NCI-H187 treated with DMSO at 0.1 percent for 48 hours (cell line): ENCODE results near the gene ERMARD.

Source experiments
- DNase-seq: peaks from one replicate; lab custom pipeline; 2025; lab: John Stamatoyannopoulos, UW

The ERMARD gene

DNA sequence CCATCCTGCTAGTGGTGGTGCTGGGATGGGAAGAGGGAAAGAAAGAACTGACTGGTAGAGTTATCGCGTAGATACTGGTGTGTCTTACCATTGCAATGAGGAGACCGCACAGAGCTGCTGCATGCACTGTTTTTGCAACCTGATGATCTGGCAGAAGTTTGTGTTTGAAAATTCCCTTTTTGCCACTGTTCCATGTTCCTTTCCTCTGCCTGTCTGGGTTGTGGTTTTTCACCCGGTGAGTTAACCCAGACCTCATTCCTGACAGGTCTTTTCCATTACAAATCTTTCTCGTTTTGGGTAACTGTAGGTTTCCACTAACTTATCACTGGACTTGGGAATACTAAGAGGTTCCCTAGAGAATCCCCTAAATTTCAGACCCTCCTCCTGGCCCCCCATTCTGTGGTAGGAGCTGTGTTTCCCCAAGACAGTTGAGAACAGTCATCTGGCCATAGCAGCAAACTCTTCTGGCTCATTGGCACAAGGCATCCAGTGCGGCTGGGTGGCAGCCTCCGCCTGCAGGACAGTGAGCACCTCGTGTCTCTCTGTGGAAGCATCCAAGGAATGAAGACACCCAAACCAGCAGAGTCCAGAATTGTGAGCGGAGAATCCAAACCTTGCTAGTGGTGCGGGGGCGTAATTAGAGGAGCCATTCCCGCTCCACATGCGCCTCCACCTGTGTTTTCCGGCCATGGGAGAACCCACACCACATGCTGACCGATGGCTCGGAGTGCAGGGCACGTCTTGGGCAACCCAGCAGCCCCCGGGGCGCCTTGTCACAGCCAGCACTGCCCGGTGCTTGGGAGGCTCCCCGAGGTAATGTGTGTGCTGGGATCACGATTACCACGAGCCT lies 32.8 kb downstream of the ERMARD start:
- no peak for DNase-seq

DNA sequence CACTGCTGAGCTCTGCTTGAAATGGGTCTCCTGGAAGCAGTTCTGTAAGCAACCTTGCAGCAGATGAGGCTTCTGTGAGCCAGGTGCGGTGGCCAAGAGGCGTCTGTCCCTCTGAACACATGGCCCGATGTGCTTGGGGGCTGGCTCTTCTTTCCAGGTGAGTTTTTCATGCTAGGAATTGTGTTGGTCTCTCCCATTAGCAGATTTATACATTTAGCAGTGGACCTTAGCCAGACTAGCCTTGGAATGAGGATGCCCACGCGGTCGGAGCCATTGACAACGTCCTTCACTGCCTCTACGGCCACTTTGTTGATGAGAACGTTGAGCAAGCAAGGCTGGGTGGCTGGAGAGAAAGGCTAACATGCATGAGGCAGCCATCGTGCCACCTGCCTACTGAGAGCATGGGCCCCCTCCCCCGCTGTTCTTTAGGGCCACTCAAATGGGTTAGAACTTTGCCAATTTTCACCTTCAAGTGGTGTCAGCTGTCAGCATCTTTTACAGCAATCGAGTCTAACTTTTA lies 33.5 kb downstream of the ERMARD start:
- no peak for DNase-seq

DNA sequence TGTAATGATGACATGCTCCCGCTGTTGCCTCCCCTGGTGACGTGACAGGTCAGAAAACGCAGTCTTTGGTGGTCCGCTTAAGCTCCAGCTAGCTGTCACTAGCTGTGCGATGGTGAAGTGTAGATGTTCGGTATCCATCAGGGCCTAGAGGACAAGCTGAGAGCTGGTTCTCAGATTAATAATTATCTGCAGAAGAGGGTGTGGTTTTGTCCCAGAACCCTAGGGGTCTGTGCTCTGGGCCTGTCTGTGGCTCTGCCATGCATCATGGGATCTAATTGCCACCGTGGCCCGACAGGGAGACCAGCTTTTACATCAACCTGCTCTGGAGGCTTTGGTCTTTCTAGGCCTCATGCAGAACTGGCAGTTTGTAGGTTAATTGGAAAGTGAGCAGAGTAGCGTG lies 34.1 kb downstream of the ERMARD start:
- DNase-seq = no peak

DNA sequence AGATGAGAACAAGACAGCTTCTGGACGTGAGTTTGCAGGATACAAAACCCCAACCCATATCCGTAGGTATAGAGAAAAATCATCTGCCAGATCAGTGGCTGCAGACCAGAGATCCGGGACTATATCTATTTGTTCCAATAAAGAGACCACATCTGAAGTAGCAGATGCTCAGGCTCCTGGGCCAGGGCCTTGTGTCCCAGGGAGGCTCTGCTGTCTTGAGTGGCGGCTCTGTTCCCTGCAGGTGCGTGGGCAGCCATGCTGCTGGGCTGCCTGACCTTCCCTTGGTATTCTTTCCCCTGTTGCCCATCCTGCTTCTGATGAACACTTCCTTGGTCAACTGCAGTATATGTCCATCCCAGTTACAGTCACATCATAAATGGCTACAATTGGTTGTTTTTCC lies 34.9 kb downstream of the ERMARD start:
- DNase-seq = no peak

DNA sequence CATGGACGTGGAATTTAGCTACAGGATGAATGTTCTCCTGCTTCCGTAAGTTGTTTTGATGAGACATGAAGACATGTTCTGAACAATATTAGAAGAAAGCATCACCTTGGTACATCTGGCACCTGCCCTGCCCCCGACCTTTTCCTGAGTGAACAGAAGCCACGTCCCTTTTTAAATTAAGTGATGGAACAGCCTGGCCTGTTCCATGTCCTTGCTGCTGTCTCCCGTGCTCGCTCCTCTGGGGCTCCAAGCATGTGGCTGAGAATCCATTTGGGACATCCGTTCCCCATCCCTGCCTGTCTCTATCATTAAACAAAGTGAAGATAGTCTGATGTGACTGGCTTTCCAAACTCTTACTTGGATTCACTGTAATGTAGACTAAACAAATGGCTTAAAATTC lies 36.4 kb downstream of the ERMARD start:
- DNase-seq = no peak

DNA sequence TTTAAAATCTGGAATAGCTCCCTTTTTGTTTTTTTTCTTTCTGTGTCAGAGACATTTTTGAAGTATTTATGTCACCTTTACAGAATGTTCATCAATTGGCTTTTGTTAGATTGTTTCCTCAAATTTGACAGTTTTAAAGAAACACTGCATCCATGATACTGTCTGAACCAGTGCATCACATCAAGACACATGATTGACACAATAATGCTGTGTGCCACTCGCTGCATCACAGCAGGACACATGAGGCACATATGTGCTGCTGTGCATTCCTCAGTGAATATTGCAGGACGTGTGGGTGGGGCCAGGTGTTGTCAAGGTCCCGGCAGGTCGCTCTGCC lies 37.4 kb downstream of the ERMARD start:
- DNase-seq = no peak

DNA sequence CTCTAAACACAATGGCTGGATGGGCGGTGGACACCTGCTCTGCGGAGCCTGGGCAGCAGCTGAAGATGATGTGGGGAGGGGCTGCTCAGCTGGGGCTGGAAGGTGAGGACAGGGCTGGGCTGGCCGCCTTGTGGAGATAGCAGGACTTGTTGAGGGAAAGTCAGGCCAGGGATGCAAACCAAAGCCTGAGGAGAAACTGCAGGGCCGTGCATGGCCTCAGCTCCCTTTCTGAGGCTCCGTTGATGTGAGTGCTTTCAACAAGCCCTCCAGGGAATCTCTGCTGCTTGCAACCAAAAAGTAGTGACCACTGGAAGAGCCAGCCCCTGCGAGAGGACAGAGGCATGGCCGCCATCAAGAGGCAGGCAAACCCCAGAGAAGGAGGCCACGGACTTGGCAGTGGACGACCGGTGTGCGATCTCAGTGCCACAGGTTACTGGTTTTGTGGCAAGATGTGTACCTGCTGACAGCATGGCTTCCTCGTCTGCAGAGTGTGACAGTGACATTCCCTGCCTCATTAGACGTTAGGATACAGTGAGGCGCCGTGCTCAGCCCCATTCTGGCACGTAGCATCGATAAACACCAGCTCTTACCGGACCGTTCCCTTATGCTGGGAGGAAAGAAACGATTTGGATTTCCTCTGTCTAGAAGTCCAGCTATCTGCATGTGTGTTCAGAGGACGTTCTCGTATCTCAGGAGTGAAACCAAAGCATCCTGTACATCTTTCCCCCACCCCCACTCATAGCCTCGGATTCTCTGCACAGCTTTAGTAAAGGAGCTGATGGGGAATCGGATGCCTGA lies 37.9 kb downstream of the ERMARD start:
- no peak for DNase-seq

DNA sequence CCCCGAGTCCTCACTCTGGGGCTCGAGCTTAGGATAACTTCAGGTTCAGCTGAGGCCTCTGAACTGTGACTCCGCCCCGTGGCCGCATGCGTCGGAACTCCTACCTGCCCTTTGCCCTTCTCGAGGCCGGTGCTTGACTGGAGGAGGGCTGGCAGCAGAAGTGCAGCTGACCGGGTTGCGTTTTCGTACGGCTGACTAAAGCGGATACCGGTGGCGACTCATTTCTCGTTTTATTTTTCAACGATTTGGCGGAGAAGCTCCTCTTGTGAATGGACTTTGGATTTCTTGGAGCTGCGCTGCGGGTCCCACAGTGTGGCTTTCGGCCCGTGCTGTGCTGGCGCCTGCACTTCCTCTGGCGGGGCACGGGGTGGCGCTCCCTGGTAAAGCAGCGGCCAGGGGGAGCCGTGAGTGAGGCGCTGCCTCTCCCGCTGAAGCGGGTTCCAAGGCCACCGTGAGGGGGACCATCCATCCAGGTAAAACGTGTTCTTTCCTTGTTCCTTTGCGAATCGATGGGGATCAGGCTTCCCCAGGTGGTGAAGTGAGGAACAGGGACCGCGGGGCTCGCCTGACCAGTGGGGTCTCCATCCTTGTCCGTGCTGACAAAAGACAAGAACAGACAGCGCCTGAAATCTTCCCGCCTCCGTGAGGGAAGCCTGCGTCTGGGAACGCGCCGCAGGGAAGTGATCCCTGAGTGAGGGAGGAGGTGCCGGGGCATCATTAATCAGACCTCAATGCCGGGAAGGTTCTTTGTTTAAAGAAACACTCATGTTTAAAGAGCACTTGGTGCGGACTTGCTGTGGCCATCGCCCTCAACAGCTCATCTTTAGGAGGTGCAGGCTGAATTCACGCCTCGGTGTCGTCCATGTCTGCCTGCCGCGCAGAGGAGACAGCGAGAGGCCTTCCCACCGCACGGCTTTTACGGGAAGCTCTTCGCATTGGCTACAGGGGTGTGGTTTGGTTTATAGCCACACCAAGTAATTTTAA lies 38.8 kb downstream of the ERMARD start:
- peak; percentile 26 for DNase-seq

DNA sequence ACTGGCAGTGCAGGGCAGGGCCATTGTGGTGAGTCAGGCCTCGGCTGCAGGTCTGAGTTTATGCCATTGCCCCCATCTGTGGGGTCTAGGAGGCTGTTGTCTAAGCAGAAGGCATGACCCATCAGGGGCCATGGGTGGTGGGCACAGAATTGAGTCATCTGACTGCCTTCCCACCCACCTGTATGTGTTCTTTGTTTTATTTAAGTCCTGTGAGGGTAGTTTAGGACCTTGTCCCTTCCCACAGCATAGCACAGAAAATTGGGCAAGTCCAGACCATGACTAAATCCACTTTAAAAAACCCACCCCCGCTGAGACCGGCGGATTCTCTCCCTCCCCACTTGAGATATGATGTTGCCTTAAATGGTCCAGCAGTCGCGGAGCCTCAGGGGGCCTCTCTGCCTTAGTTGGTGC lies 40.3 kb downstream of the ERMARD start:
- no peak for DNase-seq

DNA sequence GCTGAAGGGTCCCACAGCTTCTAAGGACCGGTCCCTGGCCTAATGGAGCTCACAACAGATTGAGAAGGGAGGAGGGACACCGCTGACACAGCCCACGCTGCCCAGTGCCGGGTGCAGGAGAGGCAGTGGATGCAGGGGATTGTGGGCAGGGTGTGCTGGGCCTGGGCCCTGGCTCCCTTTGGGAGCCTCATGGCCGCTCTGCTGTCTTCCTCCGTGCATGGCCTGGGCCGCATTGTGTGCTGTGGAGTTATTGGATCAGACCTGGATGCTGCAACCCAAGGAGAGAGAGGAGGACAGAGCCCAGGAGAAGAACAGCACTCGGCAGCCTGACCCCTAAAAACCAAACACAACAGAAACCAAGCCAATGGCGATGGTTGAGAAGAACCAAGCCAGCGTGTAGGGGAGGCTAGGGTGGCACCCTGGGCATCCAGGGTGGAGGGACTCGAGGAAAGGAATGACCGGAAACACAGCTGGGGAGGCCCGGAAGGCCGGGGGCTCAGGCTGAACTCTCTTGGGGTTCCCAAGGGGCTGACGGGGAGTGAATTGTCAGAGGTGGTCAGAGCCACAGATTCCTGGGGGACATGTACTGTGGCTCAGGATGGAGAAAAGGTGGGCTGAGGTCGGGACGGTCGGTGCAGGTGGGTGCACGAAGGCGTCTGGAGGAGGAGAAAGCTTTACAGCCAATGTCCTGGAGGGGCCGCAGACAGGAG lies 41.0 kb downstream of the ERMARD start:
- no peak for DNase-seq

DNA sequence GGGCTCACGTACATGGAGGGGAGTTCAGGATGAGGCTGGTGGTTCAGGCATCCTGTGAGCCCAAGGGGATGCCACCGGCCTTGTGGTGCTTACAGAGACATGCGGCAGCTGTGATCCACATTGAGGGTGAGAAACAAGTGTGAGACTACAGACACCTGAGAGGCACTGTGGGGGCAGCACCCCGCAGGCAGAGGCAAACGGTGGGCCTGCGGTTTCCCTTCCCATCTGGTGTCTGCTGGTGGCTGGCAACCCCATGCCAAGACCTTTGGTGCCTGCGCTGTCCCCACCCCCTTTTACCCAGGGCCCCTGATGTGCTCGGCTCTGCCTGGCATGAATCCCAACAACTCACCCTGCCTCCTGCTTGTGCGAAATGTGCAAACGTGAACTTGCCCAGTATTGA lies 42.0 kb downstream of the ERMARD start:
- no peak for DNase-seq

DNA sequence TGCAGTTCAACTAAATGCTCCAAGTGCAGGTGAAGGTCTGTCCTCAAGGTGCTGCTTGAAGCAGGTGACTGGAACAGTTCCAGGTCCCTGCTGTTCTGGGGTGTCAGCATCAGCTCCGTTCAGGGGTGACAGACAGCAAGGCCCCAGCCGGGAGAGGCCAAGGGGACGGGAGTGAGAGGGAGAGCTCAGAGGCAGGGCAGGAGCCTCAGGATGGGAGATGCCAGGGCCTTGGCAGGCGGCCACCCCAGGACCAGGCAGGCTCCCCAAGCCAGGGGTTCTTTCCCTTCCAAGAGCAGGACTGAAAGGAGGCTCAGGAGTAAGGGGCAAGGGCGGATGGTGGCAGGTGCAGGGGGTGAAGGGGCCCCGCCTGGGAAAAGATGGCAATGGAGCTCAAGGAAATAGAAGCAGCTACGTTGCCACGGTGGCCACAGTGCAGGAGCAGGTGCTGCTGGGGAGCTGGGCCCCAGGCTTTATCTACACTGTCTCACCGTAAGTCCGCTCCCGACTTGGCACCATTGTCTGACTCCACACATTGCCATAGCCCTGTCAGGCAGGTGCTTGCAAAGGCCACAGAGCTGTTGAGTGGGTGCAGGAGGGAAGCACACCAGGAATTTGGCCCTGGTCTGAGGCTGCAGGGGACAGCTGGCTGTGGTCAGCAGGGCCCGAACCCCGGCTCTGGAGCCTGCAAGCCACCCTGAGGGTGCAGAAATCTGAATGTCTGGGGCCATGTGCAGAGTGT lies 43.1 kb downstream of the ERMARD start:
- no peak for DNase-seq

DNA sequence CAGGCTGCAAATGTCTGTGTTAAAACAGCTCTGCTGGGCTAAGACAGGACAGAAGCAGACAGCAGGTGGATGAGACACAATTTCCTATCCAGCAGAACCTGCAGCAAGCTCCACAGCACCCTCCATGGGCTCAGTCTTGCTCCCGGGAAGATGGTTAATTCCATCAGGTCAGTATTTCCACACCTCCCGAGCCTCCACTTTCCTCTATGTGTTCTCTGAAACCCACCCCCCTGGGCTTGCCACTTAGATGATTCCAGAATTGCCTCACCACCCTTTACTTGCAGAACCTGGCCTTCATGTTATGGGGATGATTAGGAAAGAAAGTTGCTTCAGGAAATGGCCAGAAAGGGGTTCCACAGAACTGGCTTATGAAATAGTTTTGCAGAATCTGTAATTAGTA lies 43.8 kb downstream of the ERMARD start:
- DNase-seq = no peak

DNA sequence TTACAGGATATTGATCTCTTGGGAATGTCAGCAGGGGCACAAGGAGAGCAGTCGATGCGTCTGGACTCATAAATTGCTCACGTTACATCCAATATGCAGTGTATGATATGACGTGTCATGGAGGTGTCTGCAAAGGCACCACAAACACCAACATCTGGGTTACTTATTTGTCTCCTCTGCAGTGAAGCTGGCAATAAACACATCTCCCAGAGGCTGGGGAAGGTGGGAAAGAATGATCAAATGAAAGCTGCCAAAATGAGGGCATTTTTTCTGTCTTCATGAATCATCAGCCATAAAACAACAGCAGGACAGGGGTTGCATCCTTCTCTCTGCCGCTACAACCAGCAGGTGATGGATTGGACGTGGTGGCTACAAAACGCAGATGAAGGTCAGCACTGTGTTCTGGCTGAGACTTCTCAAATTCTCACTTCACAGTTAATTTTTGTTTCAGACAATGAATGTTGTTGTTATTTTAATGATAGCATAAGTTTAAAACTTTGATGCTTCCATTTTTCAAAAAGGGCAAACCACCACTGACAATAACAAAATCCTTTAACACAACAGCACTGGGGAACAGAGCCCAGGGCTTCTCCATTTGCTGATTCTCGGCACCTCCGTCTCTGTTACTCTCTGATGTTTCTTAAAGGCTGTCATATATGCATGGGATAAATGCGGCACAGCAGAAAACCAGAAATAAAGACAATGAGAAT lies 47.5 kb downstream of the ERMARD start:
- no peak for DNase-seq

DNA sequence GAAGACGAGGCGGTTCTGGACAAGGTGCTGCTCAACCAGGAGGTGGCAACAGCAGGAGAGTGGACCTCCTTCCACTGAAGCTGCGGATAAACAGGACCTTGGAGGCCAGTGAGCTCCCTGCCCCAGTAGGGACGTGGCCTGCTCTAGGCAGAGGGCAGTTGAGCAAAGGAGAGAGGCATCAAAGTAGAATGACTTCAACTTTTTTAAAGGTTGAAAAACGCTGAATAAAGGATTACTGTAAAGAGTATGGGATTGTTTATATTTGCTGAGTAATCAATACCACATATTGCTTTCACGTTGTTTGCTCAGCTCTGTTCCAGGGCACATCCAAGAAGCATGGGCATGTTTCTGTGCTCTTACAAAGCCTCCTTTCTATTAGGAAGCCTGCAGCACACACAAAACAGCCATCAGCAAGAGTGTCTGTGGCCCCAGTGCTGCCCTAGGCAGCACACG lies 48.1 kb downstream of the ERMARD start:
- no peak for DNase-seq

DNA sequence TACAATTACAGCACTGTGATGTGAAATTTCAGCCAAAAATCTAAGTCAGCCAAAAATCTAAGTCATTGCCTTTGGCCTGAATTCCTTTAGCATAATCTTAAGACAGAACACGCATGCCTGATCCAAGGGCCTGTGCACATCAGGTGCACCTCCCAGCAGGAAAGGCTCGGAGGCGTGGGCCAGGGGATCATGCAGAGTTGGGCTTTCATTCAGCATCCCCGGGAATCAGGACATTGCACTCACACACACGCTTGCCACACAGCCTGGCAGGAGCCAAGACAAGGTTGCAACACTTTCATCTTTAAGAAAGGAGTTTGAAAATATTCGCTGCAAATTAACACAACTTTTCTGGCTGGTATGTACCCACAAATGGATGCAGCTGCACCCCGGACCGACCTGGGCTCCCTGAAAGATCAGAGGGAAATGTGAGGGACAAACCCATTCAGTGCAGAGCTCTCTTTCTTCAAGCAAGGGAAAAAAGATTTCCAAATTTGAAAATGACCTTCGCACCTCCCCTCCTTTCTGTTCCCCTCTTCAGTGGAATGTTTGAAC lies 48.8 kb downstream of the ERMARD start:
- DNase-seq = no peak

DNA sequence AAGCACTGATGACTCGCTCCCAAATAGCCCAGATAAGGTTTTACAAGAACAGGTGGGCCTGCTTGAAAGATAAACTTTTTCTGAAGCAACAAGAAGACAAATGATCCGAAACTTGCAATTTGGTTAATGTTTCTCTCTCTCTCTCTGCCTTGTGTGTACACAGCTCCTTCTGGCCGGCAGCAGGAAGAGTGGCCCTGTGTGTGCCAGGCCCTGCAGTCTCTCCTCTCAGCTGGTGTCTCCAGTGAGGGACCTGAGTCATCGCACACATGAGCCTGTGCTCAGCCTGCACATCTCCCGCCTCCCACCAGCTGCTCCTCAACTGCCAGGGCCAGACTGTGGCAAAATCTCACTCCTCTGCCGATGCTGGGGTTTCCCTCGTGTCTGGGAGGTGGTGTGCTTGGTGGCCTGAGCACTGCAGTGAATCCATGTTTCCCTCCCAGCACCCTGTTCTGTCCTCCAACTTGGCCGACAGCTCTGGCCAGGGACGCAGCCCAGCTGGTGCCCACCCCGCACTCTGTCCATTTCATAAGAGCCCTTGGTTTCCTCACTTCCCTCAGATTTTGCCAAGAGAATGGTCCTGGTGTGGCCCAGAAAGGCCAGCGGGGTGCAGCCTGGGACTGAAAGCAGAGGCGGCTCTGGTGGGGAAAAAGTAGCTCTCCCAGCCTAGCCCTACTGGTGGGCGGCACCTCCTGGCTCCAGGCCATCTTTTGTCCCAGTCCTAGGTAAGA lies 49.4 kb downstream of the ERMARD start:
- no peak for DNase-seq

DNA sequence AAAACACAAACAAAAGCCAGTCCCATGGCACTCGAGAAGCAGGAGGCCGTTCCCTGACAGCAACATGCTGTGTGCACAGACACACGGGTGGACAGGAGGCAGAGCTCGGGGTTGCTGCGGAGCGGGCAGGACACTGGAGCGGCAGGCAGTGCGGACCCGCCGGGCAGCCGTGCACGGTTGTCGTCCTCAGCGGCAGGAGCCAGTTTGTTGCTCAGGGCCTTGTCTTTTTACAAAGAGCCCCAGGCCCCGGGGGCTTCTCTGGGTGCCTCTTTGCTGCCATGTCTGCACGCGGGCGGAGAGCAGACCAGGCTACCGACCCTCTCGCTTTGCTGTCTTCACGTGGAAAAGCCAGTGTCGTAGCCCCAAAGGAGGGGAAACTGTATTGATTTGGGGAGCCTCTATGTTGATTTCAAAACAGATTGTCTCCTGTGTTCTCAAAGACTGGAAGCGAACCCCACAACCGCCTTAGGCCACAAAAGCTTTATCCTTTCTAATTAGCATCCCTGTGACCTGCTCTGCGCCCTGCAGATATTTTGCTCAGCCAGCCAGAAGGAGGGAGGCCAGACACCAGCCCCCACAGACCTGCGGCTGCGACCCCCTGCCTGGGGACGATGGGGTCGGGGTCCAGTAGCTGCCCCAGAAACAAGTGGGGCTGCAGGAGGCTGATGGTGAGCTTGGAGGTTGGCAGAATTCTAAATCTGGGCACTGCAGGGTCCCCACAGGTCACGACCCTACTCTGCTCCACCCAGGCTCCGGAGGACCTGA lies 50.2 kb downstream of the ERMARD start:
- DNase-seq = no peak
